Stimulated activated naive CD8-positive, alpha-beta T cell treated with anti-CD3 and anti-CD28 coated beads, Interleukin-15, Interleukin-2, amounts not matched to agents 100 U/mL and 50 U/mL, for 24 hours (primary cell): ENCODE results near the gene MLANA.

Source experiments
- ATAC-seq: fragments of 150-1000 bp; cut with Tn5 transposase; one replicate; pipeline ENCODE4 v1.10.0; 2021
- DNase-seq: peaks from one replicate; pipeline ENCODE4 v3.0.0; 2021

Gene MLANA

DNA sequence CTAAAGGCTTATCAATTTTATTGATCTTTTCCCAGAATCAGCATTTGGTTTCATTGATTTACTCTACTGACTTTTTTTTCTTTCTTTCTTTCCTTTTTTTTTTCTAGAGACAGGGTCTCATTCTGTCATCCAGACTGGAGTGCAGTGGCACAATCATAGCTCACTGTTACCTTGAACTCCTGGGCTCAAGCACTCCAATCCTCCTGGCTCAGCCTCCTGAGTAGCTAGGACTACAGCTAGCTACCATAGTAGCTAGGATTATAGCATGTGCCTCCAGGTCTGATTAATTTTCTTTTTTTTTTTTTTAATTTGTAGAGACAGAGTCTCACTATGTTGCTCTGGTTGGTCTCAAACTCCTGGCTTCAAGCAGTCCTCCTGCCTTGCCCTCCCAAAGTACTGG lies 11.7 kb downstream of the MLANA start:
- DNase-seq (no peak), ATAC-seq (no peak)

DNA sequence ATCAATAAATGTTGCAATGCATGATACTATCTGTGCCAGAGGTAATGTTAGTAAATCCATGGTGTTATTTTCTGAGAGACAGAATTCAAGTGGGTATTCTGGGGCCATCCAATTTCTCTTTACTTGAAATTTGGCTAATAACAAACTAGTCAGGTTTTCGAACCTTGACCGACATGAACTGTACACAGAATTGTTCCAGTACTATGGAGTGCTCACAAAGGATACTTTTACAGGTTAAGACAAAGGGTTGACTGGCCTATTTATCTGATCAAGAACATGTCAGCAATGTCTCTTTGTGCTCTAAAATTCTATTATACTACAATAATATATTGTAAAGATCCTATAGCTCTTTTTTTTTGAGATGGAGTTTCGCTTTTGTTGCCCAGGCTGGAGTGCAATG lies 18.2 kb downstream of the MLANA start:
- DNase-seq: no peak
- ATAC-seq: no peak

DNA sequence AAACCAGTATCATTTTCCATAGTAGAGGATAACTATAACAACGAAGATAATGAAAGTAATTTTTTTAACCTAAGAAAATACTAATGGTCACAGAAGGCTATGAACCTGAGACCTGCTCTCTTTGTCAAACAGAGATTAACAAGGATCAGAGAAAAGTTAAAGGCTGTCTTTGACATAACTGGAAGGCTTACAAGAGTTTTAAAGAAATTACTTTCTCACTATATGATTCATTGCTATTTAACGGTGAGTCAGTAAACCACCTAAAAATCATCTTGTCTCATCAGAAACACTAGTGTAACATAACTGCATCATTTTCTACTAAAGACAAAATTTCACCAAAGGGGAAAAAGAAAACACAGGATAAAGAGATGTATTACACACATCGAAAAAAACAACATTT lies 19.3 kb downstream of the MLANA start:
- ATAC-seq: peak; percentile 82
- DNase-seq: no peak

DNA sequence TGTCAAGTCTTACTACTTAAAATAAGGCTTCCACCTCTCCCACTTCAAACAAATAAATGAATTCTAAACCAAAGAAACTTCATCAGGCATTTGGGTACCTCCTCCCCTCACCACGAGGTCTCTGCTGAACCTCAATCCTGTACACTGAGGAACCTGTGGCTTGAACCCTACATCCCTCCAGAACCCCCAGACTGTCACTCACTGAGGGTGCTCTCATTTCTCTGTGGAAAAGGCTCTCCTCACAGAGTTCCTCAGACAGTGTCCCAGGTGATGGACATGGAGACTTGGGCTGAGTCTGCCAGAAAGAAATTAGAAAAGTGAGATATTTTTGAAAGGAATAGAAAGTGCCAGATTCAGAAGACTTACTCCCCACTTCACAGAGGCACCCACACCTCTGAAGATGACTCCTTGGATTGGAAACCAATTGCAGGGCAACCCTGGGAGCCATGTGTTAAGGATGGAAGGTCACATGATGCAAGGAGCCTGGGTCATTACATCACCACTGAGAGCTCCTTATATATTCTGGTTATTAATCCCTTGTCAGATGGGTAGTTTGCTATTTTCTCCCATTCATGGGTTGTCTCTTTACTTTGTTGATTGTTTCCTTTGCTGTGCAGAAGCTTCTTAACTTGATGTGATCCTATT lies 19.8 kb downstream of the MLANA start:
- DNase-seq (peak; percentile 17), ATAC-seq (peak; percentile 68)

DNA sequence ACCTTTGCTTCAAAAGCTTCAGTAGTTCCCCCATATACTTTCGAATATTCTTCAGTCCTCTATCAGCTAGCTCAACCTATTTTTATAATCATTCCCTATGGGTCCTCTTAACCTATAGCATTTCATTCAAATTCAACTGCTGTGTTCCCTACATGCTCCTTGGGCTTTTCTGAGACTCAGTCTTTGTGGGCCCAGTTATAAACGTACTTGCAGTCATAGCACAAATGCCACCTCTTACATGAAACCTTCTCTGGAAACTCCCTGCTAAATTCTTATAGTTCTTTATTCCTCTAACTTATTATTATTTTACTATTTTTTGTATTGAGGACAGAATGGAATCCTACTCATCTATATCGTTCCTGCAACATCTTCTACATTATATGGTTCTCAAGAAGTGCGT lies 24.7 kb downstream of the MLANA start:
- no peak for ATAC-seq
- DNase-seq: no peak

DNA sequence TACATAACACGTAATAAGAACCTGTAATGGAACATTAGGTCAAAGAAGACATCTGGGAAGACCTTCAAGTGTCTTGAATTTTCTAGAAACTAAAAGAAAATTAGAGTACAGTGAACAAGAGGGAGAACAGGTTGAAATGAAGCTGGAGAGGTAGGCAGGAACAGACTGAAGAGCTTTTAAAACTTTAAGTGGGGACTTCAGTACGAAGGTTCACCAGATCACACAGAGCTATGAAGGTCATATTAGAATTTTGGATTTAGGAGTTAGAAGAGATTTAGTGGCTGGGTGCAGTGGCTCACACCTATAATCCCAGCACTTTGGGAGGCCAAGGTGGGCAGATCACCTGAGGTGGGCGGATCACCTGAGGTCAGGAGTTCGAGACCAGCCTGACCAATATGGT lies 26.6 kb downstream of the MLANA start:
- ATAC-seq (no peak), DNase-seq (no peak)

DNA sequence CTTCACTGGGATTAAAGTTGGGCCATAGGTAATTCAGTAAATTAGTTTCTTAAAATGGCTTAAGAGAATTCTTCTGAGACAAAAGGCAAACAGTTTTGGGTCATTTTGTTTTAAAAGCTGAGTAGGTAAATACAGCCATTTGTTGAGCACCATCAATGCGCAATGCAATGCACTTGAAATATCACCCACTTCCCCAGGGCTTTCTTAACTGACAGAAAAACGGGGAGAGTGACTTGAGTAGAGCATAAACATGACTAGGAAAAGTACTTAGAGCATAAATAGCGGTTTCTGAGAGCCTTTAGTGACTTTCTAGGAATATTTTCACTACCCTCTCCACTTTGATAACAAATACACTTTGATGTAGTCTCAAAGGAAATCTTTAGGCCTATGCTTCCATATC lies 27.2 kb downstream of the MLANA start:
- no peak for ATAC-seq
- DNase-seq: no peak

DNA sequence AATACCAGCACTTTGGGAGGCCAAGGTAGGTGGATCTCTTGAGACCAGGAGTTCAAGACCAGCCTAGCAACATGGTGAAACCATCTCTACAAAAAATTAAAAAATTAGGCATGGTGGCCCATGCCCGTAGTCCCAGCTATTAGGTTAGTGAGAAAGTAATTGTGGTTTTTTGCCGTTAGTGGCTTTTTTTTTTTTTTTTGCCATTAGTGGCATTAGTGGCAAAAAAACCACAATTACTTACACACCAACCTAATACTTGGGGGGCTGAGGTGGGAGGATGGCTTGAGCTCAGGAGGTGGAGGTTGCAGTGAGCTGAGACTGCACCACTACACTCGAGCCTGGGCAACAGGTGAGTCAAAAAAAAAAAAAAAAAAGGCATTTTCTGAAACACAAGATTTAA lies 27.8 kb downstream of the MLANA start:
- no peak for ATAC-seq

DNA sequence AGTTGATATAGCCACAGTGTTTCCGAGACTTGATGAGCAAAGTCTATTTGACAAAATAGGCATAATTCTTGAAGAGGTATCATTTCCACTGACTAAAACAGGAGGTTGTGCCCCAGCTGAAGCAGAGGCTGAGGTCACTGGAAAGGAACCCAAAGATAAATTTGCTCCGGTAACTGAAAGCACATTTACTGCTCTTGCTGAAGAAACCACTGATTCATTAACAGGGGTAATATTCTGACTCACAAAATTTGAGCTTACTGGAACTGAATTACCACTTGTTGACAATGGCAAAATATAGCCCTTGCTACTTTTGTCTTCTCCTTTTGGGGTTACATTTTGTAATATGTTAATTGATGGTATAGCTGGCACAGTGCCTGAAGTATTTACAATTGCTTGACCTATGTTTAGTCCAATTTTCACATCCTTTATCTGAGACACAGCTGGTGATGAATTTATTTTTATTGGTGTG lies 30.2 kb downstream of the MLANA start:
- ATAC-seq (peak; percentile 46), DNase-seq (no peak)

More for the DNA sequence above, 27.8 kb downstream of the MLANA start:
- no peak for DNase-seq

DNA sequence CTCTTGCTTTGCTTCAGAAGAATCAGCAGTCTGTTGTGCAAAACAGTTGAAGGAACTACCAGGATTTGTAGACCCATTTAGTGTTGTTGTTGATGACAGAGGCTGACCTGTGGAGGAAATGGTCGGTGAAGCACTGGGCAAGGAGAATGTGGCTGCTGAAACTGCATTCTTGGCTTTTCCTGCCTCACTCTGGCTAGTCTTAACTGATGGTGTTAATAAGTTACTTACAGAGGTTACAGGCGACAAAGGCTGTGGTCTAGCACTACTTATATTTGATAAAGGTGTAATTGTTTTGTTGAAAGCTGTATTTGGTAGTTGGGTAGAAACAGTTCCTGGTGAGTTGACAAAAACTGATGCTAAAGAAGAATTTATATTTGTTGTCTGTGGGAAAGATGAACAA lies 31.5 kb downstream of the MLANA start:
- DNase-seq (no peak), ATAC-seq (no peak)

DNA sequence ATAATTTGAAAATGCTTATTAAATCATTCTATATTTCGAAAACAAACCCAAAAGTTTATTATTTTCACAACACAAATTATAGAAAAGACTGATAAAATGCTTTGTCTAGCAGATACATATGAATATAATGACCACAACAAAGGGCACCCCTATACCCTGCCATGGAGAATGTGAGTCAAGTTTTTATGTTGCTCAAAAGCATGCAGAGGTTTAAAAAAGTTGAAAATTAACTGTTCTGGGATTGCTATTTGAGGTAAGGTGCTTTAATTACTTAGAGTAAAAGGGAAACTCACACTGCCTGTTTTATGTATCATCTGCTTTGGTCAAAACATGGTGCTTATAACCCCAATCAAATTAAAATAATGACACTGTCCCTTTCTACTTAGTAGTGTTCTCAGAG lies 41.0 kb downstream of the MLANA start:
- no peak for DNase-seq
- ATAC-seq: no peak

DNA sequence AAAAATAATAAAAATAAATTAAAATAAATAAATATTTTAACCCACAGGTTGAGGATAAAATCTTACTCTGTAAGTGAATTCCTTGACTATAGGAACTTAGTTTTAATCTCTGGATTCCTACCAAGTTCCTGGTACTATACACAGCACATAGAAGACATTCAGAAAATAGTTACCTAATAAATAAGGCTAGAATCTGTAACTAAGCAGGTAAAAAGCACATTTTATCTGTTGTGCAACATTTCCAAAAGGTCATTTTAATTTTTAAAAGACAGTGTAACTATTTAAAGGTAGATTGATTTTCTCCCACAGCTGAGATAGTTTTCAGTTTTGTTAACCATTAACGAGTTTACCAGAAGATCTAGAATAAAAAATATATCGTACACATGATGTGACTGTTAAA lies 47.8 kb downstream of the MLANA start:
- DNase-seq: no peak
- no peak for ATAC-seq

DNA sequence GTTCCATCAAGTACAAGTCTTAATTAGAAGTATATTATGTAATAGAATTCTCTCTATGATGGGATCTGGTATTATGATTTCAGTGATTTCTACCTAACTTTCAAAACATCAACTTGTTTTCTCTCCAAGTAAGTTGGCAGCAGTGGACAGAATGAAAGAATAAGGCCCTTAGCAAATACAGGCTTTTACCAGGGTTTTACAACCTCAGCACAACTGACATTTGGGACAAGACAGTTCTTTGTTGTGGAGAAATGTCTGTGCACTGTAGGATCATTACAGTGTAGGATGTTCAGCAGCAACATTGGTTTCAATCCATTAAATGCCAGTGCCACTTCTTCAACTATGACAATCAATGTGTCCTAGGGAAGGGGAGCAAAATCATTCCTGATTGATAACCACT lies 48.8 kb downstream of the MLANA start:
- DNase-seq: no peak
- no peak for ATAC-seq

DNA sequence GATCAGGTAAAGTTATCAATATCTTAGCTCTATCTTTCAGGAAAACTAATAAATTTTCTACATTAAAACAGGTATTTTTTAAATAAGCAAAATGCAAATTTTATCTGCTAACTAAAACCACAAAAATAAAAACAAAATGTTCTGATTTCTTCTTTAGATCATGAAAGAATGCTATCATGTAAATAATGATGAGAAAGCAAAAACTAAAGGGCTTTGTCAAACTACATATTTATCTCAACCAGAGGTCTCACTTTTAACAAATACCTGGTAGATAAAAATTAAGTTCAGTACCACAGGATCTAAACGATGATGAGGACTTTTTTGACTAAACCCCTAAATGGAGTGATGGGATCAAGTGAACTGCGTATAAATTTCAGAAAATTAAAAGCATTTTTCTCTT lies 50.5 kb downstream of the MLANA start:
- ATAC-seq: no peak
- no peak for DNase-seq

DNA sequence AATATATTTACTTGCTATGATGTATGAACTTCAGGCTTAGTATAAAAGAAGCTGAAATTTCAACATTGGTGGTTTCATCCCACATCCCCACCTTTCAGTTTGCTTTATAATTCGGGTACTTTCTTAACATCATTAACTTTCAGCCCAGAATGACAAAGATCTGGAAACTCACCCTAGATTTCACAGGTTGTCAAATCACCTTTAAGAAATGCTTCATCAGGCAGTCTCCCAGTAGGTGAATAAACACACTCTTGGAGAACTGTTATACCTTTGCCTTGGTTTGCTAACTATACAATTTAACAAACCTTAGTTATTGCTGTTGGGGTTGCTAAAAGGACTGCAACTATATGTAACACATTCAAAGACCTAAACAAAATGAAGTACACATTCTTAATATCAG lies 54.4 kb downstream of the MLANA start:
- DNase-seq (no peak), ATAC-seq (no peak)

DNA sequence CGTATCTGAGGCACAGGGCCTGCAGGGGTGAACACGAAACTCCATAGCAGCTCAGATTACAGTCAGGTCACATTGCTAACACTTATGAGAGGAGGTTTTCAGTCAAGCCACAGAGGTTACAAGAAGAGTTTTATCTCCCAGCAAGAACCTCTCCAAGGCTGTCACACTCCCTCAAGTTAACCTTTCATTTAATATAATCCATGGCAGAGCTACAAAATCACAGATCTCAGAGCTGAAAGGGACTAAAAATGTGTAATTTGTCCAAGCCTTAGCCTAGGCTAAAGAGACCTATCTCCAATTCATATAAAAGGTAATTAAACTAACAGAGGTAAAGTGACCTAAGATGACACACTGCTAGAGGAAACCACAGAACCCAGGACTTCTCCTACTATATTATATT lies 57.2 kb downstream of the MLANA start:
- DNase-seq (no peak), ATAC-seq (peak; percentile 57)

DNA sequence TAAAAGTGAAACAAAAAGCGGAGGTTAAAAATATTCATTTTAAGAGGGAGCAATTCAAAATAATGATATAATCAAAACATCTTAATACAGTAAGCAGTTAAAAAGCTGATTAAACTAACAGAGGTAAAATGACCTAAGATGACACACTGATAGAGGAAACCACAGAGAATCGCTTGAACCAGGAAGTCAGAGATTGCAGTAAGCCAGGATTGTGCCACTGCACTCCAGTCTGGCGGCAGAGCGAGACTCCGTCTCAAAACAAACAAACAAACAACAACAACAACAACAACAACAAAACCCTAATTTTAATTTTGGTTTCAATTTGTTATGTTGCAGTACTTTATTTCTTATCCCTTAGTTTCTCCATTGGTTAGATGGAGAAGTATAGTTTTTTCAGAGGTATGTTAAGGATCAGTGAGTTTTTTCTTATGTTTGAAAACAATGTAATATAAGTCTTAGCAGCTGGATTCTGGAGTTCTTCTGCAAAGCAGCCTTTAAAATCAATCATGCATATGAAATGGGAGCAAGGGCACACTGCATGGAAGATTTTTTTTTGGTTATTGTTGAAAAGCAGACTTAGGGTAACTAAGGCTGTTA lies 58.5 kb downstream of the MLANA start:
- DNase-seq: no peak
- no peak for ATAC-seq

DNA sequence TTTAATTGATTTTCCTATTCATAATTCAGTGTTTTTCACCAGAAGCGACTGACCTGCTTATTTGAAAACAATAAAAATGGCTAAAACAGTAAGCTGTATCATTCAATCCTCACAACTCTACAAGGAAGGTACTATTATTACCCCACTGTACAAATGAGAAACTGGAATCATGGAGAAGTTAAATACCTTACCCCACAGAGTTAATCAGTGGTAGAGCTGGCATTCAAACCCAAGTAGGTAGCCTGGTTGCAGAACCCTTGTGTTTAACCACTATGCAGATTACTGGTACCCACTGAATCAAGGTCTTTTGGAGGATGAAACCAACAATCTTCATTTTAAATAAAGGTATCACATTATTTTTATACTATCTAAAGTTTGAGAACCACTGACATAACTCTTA lies 59.6 kb downstream of the MLANA start:
- ATAC-seq: no peak
- no peak for DNase-seq

DNA sequence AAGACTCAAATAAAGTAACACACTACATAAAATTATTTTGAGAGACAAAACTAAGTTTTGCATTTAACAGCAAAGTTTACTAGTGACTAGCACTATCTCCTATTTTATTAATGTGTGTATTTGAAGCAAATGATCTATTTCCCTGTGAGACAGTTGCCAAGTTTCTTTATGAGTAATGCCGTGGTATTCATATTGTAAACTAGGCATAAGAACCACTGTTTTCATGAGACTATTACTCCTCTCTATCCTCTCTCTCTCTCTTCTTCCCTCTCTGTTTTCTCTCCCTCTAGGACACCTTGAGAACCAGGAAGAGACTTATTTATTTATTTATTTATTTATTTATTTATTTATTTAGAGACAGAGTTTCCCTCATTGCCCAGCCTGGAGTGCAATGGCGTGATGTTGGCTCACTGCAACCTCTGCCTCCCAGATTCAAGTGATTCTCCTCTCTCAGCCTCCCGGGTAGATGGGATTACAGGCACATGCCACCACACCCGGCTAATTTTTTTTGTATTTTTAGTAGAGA lies 61.1 kb downstream of the MLANA start:
- DNase-seq (no peak), ATAC-seq (no peak)

DNA sequence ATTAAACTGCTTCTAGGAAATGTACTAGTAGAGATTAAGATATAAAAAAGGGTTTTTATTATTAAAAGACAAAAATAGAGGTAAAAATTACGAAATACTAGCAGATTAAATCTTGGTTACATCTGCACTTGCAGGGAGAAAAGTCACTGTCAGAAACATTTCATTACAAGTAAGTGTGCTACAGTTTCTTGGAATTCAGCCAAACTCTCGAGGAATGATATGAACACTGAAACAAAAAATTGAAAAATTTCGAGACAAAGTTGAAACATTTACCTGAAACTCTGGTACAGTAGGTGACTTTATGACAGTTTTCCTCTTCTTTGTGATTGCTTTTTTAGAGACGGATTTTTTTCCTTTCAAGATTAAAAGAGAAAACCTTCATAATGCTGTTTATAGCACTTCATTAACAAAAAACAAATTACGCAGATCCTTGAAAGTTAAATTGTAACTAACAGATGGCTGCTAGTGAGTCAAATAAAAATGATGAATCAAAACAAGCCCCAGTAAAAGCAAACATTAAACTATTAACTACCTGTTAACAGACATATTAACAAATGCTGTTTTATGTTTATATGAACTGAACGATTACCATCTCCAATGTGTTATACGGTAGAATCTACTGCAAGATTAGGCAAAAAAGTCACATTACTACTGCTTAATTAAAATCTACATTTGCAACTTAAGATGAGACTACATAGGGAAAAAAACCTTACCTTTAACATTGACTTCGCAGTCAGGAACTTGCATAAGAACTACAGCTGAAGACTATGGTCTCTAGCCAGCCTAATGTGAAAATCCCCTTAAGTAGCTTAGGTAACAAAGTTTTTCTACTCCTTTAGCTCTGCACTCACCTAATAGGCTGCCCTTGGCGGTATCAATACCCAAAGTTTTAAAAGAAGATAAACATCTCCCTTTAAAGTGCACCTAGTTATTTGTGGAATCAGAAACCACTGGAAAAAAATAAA lies 63.3 kb downstream of the MLANA start:
- ATAC-seq: no peak
- DNase-seq: no peak

DNA sequence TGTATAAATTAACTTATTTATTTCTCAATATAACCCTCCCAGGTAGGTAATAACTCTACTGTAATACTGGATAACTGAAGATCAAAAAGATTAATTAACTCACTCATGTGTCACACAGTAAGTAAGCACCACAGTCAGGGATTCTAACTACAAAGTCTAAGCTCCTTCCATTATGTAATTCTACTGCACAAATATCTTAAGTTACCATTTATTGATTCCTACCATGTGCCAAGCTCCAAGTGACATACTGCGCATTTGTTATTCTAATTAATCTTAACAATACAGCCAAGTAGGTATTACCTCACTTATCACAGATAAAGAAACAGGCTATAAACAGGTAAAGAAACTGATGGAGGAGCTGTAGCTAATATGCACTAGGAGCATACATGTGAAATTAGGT lies 66.5 kb downstream of the MLANA start:
- no peak for ATAC-seq
- DNase-seq: no peak

DNA sequence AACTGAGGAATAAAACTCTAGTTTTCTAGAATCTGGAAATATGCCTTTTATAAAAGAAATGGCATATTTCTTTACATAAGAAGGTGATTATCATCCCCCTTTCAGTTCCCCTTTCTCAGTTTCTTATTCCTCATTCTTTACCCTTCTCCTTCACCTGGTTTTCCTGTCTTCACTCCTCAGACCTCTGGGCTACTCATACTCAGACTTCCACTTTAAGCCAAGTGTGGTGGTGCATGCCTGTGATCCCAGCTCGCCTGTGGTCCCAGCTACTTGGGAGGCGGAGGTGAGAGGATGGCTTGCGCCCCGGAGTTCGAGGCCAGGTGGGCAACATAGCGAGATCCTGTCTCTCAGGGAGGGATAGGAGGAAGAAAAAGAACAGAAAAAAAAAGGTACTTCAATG lies 67.6 kb downstream of the MLANA start:
- no peak for DNase-seq
- ATAC-seq: no peak
